T-helper 17 cell (primary cell): ENCODE measurements around the gene CEP131. TPM values are rescaled to one million over a fixed set of nuclear protein-coding genes. Genes with fewer than 3 reads are reported as not detected.

Experiments used
- ATAC-seq: fragments of 150-1000 bp; cut with Tn5 transposase; 2 replicates; pipeline ENCODE4 v1.10.0; 2021; ENCODE audit warnings: mild to moderate bottlenecking, moderate library complexity
- DNase-seq, 3 donors: peaks; one replicate each; pipeline versions ENCODE4 v3.0.0 to v3.0.0-alpha.2; 2020 to 2021
- H3K9me3 ChIP-seq: one replicate; pipeline ENCODE4 v1.7.0; 2013; ENCODE audit warnings: low read length, mild to moderate bottlenecking; ENCODE audit not compliant: control insufficient read depth, poor library complexity, severe bottlenecking
- H3K27ac Mint-ChIP-seq: one replicate; pipeline ENCODE4 v1.8.0; 2022; ENCODE audit warnings: mild to moderate bottlenecking, moderate library complexity, mixed read lengths
- H3K27me3 Mint-ChIP-seq: one replicate; pipeline ENCODE4 v1.8.0; 2022; ENCODE audit warnings: mixed read lengths
- H3K36me3 Mint-ChIP-seq: one replicate; pipeline ENCODE4 v1.8.0; 2022; ENCODE audit warnings: low read depth, mixed read lengths
- H3K4me1 Mint-ChIP-seq: one replicate; pipeline ENCODE4 v1.8.0; 2022; ENCODE audit warnings: mild to moderate bottlenecking, mixed read lengths
- H3K4me3 Mint-ChIP-seq: one replicate; pipeline ENCODE4 v1.8.0; 2022; ENCODE audit warnings: mild to moderate bottlenecking, moderate library complexity, mixed read lengths
- total RNA-seq, 4 donors: library from RNA in 2 of 4; stranded (reverse) in 2 of 4; gene quantifications; one replicate each; pipeline ENCODE4 v1.2.3 and lab custom pipeline; 2022 to 2026

Gene CEP131
- total RNA-seq, 2 donors from 2014 or later = 8.2 to 10.5 TPM

DNA sequence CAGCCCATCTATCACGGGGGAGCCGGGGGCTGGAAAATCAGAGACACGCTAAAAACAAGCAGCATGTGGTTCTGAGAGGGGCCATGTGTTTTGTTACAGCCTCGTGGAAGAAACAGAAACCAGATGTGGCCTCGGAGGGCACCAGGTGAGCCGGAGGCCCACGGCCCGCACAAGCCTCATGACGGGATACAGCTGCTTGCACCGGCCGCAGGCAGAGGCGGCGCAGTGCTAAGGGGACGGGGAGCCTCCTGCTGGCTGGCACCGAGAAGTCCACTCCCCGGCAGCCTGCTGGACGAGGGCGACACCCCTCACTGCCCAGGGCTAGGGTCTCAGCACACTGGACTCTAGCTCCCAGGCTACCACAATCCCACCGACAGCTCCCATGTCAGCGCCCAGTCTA is 35.5 kb upstream of the CEP131 start:
- no peaks in the 10 kb centered on the region for H3K9me3 ChIP-seq
- no peak overlapping the region for H3K27ac Mint-ChIP-seq
- H3K36me3 Mint-ChIP-seq = peaks cover 4% of the 10 kb centered on the region
- ATAC-seq = no peak
- no peak for DNase-seq
- peaks cover 8% of the 10 kb centered on the region for H3K4me1 Mint-ChIP-seq
- no peak overlapping the region for H3K4me3 Mint-ChIP-seq
- no peaks in the 10 kb centered on the region for H3K27me3 Mint-ChIP-seq

- DNase-seq = no peak
- H3K9me3 ChIP-seq = no peaks in the 10 kb centered on the region
- Mint-ChIP-seq H3K27ac (no peak overlapping the region), H3K27me3 (no peaks in the 10 kb centered on the region), H3K4me1 (peaks cover 12% of the 10 kb centered on the region), H3K4me3 (no peak overlapping the region), H3K36me3 (peaks cover 7% of the 10 kb centered on the region)
- no peak for ATAC-seq
Measured at GRCh38 chr17:81257533-81257932, 34.8 kb upstream of the CEP131 start.

DNA sequence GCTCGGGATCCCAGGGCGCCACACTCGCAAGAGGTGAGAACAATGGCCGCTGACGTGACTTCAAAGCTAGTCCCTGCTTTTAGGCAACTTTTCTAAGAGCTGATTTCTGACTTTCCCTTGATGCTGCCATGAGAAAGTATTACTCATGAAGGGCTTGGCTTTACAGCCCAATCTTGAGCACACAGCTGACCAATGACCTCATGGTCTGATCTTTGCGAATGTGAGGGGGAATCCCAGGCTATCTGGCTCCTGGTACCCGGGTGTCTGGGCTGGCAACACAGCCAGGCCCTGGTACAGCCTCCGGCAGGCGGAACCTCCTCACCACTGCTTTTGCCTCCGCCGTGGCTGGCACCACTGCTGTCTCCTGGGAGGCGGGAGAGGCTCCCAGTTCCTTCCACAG is 33.9 kb upstream of the CEP131 start:
- Mint-ChIP-seq H3K36me3 (peaks cover 7% of the 10 kb centered on the region), H3K27ac (no peak overlapping the region), H3K27me3 (no peaks in the 10 kb centered on the region), H3K4me1 (peaks cover 14% of the 10 kb centered on the region), H3K4me3 (no peak overlapping the region)
- H3K9me3 ChIP-seq = no peaks in the 10 kb centered on the region
- ATAC-seq (no peak), DNase-seq (no peak)

DNA sequence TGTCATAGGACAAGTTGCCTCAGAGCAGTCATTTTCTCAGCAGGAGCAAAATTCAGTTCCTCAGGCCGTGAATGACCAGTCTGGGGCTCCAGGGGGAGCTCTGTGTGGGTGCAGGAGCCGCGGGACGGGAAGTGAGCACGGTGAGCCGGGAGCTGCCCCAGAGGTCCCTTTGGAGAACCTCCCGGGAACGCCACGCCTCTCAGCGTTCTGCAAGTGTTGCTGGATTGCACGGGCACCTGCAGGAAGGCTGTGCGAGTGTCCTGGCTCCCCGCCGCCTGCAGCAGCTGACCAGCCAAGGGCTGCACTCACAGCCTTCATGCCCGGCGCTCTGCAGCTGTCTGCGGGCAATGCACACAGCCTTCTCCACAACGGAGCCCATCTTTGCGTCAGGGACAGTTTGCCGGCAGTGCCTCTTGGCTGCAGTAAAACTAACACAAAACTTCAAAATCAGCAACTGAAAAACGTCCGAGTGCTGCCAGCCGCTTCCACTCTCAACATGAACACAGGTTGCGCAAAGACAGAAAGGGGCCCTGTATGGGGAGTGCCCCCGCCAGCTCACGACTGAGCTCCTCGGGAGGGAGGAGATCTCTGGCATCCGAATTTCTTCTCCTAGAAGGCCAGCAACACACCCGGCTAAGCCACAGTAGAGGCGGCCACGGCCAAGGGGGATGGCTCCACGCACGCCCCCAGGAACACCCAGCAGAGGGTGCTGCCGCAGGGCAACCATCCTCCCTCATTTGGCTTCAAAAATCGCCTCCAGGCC is 32.4 kb upstream of the CEP131 start:
- Mint-ChIP-seq H3K4me3 (peak overlapping the region; percentile 39), H3K27ac (no peak overlapping the region), H3K36me3 (peaks cover 7% of the 10 kb centered on the region), H3K4me1 (peaks cover 14% of the 10 kb centered on the region), H3K27me3 (no peaks in the 10 kb centered on the region)
- ATAC-seq (no peak), DNase-seq (no peak)
- no peaks in the 10 kb centered on the region for H3K9me3 ChIP-seq

- no peaks in the 10 kb centered on the region for H3K9me3 ChIP-seq
- peaks cover 14% of the 10 kb centered on the region for H3K4me1 Mint-ChIP-seq
- H3K27me3 Mint-ChIP-seq = no peaks in the 10 kb centered on the region
- H3K4me3 Mint-ChIP-seq = peak overlapping the region; percentile 88
- ATAC-seq = peak; percentile 90
- peak in 2 of 3 donors; percentile 39 to 53 for DNase-seq
- peaks cover 7% of the 10 kb centered on the region for H3K36me3 Mint-ChIP-seq
- peak overlapping the region; percentile 91 for H3K27ac Mint-ChIP-seq
Measured at GRCh38 chr17:81253358-81254131, 30.8 kb upstream of the CEP131 start.

- H3K9me3 ChIP-seq = no peaks in the 10 kb centered on the region
- Mint-ChIP-seq H3K36me3 (peaks cover 7% of the 10 kb centered on the region), H3K27ac (peak overlapping the region; percentile 91), H3K4me1 (peaks cover 14% of the 10 kb centered on the region), H3K27me3 (no peaks in the 10 kb centered on the region), H3K4me3 (peak overlapping the region; percentile 88)
- DNase-seq (no peak), ATAC-seq (peak; percentile 8)
Measured at GRCh38 chr17:81252987-81253329, 30.2 kb upstream of the CEP131 start.

DNA sequence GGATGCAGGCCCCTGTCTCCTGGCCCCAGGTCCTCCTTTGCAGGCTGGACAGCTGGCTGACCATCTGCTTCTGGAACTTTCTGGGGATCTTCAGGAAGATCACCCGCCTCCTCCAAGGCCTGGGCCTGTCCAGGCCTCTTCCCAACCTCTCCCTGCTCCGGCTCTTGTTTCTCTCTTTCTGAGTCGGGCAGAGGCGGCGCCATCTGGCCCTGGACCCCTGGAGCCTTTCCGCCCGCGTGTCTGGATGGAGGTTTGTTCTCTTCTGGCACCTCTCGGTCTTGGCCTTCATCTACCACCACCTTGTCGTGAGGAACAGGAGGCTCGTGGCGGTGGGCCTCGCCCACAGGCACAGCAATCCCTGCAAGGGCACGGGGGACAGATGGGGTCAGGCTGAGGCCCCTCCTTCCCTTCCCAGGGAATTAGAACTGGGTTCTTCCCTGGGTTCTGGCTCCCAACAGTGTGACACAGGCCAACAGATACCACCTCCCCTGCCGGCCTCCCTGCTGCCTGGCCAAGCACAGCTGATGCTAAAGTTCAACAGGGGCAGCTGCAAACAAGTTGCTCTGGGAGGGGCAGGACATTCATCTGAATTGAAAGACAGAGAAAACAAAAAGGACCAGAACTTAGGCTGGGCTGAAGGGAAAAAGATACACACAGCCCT is 29.7 kb upstream of the CEP131 start:
- H3K36me3 Mint-ChIP-seq = peaks cover 7% of the 10 kb centered on the region
- H3K9me3 ChIP-seq = no peaks in the 10 kb centered on the region
- no peak for ATAC-seq

DNA sequence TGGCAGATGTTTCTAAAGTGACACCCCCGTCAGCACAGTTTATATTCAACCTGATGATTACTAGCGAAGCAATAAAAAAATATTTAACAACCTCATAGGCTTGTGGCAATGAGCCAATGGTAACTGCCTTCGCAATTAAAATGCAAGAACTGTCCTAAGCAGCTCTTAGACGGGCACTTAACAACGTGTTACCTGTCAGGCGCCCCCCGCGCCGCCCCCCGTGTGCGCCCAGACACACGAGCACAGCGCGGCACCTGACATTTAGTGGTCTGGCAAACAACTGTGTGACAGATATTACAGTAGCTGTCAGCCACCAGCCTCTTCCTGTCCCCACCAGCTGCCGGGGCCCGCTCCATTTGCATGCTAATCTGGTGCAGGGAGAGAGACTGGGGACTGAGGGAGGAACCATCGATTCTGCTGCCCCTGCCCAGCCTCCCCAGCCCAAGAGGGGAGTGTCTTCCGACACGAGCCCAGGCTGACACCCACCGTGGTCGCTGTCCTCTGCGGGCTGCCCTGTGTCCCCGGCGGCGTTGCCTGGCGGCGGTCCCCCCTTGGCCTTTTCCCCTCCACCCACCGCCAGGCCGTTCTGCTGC is 29.0 kb upstream of the CEP131 start:
- no peak for DNase-seq
- H3K27ac Mint-ChIP-seq = no peak overlapping the region
- H3K27me3 Mint-ChIP-seq = no peaks in the 10 kb centered on the region
- no peaks in the 10 kb centered on the region for H3K9me3 ChIP-seq
- ATAC-seq = no peak
- H3K4me1 Mint-ChIP-seq = peaks cover 14% of the 10 kb centered on the region
- H3K36me3 Mint-ChIP-seq = peaks cover 7% of the 10 kb centered on the region
- no peak overlapping the region for H3K4me3 Mint-ChIP-seq

More for the DNA sequence above, 29.7 kb upstream of the CEP131 start:
- H3K4me3 Mint-ChIP-seq = no peak overlapping the region
- peaks cover 14% of the 10 kb centered on the region for H3K4me1 Mint-ChIP-seq
- no peaks in the 10 kb centered on the region for H3K27me3 Mint-ChIP-seq
- DNase-seq = no peak
- peak overlapping the region; percentile 91 for H3K27ac Mint-ChIP-seq

DNA sequence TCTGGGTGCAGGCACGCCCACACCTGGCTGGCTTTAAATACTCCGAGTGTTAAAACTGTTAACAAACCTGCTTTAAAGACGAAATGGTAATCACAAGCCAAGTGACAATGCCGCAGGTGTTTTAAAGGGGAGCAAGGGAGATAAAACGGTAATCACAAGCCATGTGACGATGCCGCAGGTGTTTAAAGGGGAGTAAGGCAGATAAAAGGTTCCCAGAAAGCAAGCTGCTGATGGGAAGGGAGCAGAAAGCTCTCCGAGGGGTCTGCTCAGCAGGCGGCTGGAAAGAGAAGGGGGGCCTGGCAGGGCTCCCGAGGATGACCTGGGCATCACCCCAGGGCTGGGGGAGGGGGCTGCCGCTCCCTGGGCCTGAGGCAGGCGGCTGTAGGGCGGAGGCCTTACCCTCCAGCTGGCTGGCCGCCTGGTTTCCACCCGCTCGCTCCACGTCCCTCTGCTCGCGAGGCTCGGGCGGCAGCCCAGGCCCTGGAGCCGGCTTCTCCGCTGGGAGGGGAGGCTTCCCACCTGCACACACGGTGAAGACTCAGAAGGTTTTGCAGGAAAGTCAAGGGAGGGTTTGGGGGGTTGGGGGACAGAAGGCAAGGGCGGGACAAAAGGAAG is 28.4 kb upstream of the CEP131 start:
- ATAC-seq (no peak), DNase-seq (no peak)
- H3K4me3 Mint-ChIP-seq = no peak overlapping the region
- H3K4me1 Mint-ChIP-seq = peaks cover 14% of the 10 kb centered on the region
- peaks cover 7% of the 10 kb centered on the region for H3K36me3 Mint-ChIP-seq
- no peaks in the 10 kb centered on the region for H3K27me3 Mint-ChIP-seq
- no peak overlapping the region for H3K27ac Mint-ChIP-seq
- H3K9me3 ChIP-seq = no peaks in the 10 kb centered on the region

- H3K27ac Mint-ChIP-seq = no peak overlapping the region
- DNase-seq (no peak), ATAC-seq (no peak)
- H3K27me3 Mint-ChIP-seq = no peaks in the 10 kb centered on the region
- H3K36me3 Mint-ChIP-seq = peaks cover 7% of the 10 kb centered on the region
- H3K9me3 ChIP-seq = no peaks in the 10 kb centered on the region
- peaks cover 16% of the 10 kb centered on the region for H3K4me1 Mint-ChIP-seq
- no peak overlapping the region for H3K4me3 Mint-ChIP-seq
Measured at GRCh38 chr17:81250286-81251093, 27.7 kb upstream of the CEP131 start.

- no peak overlapping the region for H3K27ac Mint-ChIP-seq
- no peak for ATAC-seq
Measured at GRCh38 chr17:81249223-81250040, 26.7 kb upstream of the CEP131 start.

DNA sequence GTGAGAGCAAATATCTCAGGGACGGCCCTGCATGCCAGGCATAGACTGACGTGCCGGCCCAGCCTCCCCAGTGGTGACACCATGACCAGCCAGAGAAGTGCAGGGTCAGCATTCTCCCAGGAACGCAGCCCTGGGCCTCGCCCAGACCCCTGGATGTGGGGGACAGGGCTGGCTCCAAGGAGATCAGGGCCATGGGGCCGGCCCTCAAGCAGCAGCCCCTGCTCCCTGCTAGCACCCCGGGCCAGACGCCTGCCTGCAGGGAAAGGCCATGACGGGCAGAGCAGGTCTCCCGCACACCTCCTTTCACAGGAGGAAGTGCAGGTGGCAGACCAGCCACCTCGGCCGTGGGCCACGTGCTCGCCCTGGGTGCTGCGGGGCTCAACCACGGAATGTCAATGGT is 25.9 kb upstream of the CEP131 start:
- Mint-ChIP-seq H3K36me3 (peaks cover 7% of the 10 kb centered on the region), H3K27me3 (no peaks in the 10 kb centered on the region), H3K27ac (no peak overlapping the region), H3K4me3 (no peak overlapping the region), H3K4me1 (peaks cover 14% of the 10 kb centered on the region)
- ATAC-seq = no peak
- DNase-seq = no peak
- H3K9me3 ChIP-seq = no peaks in the 10 kb centered on the region

More at GRCh38 chr17:81249223-81250040, 26.7 kb upstream of the CEP131 start:
- H3K27me3 Mint-ChIP-seq = no peaks in the 10 kb centered on the region
- no peak overlapping the region for H3K4me3 Mint-ChIP-seq
- peaks cover 7% of the 10 kb centered on the region for H3K36me3 Mint-ChIP-seq
- H3K4me1 Mint-ChIP-seq = peaks cover 19% of the 10 kb centered on the region
- no peaks in the 10 kb centered on the region for H3K9me3 ChIP-seq
- DNase-seq = no peak
